IPS DF 19.7 (cell line): Measurements from ENCODE around the gene ENTREP3.
"Not testable (repeated sequence)": the region's sequence is repeated elsewhere in the genome, so short reads cannot be mapped to it uniquely, and the experiment has no call there.

ENCODE experiments used
- DNase-seq: peaks from one replicate; pipeline ENCODE4 v3.0.0-alpha.2; 2013; ENCODE audit warnings: low read depth, low spot score

Gene ENTREP3

GRCh38 chr1:155223047-155223446, 32.2 kb downstream of the ENTREP3 start:
- DNase-seq, result no peak

- DNase-seq, result not testable (repeated sequence)
Measured at GRCh38 chr1:155220211-155220965, 34.9 kb downstream of the ENTREP3 start.

- no peak for DNase-seq
Measured at GRCh38 chr1:155219592-155220031, 35.7 kb downstream of the ENTREP3 start.

- DNase-seq, result no peak
Measured at GRCh38 chr1:155218854-155219591, 36.3 kb downstream of the ENTREP3 start.

- DNase-seq, result not testable (repeated sequence)
Measured at GRCh38 chr1:155214702-155215101, 40.6 kb downstream of the ENTREP3 start.

GRCh38 chr1:155212051-155212440, 43.2 kb downstream of the ENTREP3 start:
- not testable (repeated sequence) for DNase-seq

GRCh38 chr1:155211381-155212050, 43.8 kb downstream of the ENTREP3 start:
- not testable (repeated sequence) for DNase-seq

GRCh38 chr1:155210314-155211104, 44.8 kb downstream of the ENTREP3 start:
- no peak for DNase-seq

GRCh38 chr1:155209312-155209721, 46.0 kb downstream of the ENTREP3 start:
- no peak for DNase-seq

GRCh38 chr1:155208541-155209311, 46.6 kb downstream of the ENTREP3 start, which contains the start of gene MTX1:
Gene MTX1, plus strand, starts transcription at chr1:155208695. Its CDS starts 110 bp downstream, at chr1:155208805.
- no peak for DNase-seq

- no peak for DNase-seq
Measured at GRCh38 chr1:155207806-155208540, 47.3 kb downstream of the ENTREP3 start, which contains the start of gene THBS3. Gene THBS3, minus strand, starts transcription at chr1:155207897. Its CDS starts 21 bp downstream, at chr1:155207876.

GRCh38 chr1:155206891-155207805, 48.1 kb downstream of the ENTREP3 start:
- DNase-seq, result no peak

GRCh38 chr1:155205969-155206593, 49.2 kb downstream of the ENTREP3 start:
- DNase-seq, result no peak

GRCh38 chr1:155205035-155205434, 50.2 kb downstream of the ENTREP3 start:
- DNase-seq, result no peak

GRCh38 chr1:155202731-155203515, 52.4 kb downstream of the ENTREP3 start:
- DNase-seq, result no peak

- DNase-seq, result no peak
Measured at GRCh38 chr1:155202198-155202597, 53.1 kb downstream of the ENTREP3 start.

- no peak for DNase-seq
Measured at GRCh38 chr1:155200920-155201319, 54.4 kb downstream of the ENTREP3 start.
